Brain microvascular endothelial cell (primary cell): ENCODE data around the gene CMTM2.

Experiments used
- DNase-seq: peaks from one replicate; pipeline ENCODE4 v3.0.0-alpha.2; 2020
- H3K27ac ChIP-seq: fragments of 250-450 bp; sonication (Bioruptor Pico); 2 replicates; pipeline ENCODE4 v1.5.1; 2020; ENCODE audit warnings: mild to moderate bottlenecking, moderate library complexity
- H3K27me3 ChIP-seq: fragments of 250-450 bp; sonication (Bioruptor Pico); replicated peaks from 2 replicates; pipeline ENCODE4 v1.5.1; 2020; ENCODE audit warnings: mild to moderate bottlenecking
- H3K36me3 ChIP-seq: fragments of 250-450 bp; sonication (Bioruptor Pico); replicated peaks from 2 replicates; pipeline ENCODE4 v1.5.1; 2020; ENCODE audit warnings: mild to moderate bottlenecking
- H3K4me3 ChIP-seq: 2 replicates; pipeline ENCODE4 v1.5.1; 2011; ENCODE audit warnings: low read depth, mild to moderate bottlenecking, control low read depth, low read length, moderate library complexity
- in situ Hi-C: cut with HindIII; loops from 2 replicates; pipeline ENCODE4 v1.10.0; 2017; ENCODE audit warnings: low sequenced_read_pairs, low pct_ligation_motif_present
- TF ChIP-seq, protein P1 (sequence below): IDR thresholded peaks from 2 replicates; pipeline ENCODE4 v1.5.1; 2011; ENCODE audit warnings: low read depth, mild to moderate bottlenecking, moderate library complexity, low read length, control low read depth, inconsistent platforms; ENCODE audit errors: missing control alignments

Gene CMTM2

DNA sequence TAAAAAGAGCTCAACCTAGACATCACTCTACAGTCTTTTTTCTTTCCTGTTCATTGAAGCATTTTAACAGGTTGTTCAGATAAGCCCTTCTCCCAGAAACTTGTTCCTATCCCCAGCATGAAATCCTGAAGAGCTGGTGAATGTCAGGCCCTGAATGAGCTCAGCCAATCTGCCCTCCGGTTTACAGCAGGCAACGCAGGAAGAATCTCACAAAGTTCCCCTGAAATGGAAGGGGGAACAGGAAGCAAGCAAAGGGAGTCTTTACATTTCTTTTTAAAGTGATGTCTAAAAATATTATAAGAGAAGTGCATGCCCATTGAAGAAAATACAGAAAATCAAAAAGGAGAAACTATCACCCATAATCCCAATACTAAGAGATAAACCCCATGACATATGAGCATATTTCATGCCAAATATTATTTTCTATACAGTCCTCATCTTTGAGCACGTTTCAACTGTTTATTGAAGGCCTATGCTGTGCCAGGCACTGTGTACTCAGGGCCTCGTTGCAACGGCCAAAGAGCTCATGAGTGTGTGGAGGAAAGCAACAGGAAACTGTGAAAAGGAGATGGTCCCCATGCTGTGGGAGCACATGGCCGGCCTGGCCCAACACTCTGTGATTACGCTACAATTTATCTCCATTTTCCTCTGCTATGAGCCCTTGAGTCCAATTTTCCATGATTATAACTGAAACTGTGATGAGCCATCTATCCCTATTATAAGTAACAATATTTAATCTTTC is 35.1 kb upstream of the CMTM2 start:
- TF ChIP-seq, protein P1, sequence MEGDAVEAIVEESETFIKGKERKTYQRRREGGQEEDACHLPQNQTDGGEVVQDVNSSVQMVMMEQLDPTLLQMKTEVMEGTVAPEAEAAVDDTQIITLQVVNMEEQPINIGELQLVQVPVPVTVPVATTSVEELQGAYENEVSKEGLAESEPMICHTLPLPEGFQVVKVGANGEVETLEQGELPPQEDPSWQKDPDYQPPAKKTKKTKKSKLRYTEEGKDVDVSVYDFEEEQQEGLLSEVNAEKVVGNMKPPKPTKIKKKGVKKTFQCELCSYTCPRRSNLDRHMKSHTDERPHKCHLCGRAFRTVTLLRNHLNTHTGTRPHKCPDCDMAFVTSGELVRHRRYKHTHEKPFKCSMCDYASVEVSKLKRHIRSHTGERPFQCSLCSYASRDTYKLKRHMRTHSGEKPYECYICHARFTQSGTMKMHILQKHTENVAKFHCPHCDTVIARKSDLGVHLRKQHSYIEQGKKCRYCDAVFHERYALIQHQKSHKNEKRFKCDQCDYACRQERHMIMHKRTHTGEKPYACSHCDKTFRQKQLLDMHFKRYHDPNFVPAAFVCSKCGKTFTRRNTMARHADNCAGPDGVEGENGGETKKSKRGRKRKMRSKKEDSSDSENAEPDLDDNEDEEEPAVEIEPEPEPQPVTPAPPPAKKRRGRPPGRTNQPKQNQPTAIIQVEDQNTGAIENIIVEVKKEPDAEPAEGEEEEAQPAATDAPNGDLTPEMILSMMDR: no peak
- H3K4me3 ChIP-seq: no peak overlapping the region
- in situ Hi-C loops: no loop called here
- no peak overlapping the region for H3K27ac ChIP-seq
- H3K36me3 ChIP-seq: no peaks in the 10 kb centered on the region
- no peak for DNase-seq
- H3K27me3 ChIP-seq: no peaks in the 10 kb centered on the region

DNA sequence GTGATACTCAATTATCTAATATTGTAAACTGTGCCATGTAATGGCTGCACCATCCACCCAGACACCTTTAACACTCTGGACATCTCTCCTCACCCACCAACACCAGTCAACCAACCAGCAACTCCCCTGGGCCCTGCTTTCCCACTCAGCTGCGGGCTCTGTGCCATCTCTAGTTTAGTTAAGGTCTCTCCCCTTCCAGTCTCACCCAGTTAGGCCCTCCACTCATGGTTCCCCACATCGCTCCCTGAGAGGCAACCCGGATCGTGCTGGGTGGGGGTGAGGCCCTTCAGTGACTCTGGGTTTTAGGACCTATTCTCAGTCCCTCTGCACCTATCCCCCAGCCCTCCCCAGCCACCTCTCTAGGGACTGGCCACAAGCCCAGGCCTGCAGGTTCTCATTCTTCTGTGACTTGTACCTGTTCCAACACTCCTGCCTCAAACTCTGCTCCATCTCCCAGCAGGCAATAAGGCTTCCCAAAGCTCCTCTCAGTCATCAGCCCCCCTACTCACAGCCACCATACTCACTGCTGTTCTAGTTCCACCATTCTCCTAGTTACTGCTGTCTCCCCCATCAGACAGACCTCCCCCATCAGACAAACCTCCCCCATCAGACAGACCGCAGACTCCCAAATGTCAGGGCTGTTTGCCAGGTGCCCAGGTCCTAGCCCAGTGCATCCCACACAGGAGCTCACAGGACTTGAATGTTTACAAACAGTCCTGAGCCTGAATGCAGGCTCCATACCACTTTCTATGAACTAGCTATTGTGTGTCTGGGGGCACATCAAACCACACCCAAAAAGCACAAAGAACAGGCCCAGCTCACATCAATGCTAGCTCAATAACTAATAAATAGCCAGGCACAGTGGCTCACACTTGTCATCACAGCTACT is 31.9 kb upstream of the CMTM2 start:
- Histone ChIP-seq H3K36me3 (no peaks in the 10 kb centered on the region), H3K27me3 (no peaks in the 10 kb centered on the region), H3K27ac (no peak overlapping the region), H3K4me3 (no peak overlapping the region)
- in situ Hi-C loops: no loop called here
- DNase-seq: no peak
- TF ChIP-seq, protein P1: no peak

DNA sequence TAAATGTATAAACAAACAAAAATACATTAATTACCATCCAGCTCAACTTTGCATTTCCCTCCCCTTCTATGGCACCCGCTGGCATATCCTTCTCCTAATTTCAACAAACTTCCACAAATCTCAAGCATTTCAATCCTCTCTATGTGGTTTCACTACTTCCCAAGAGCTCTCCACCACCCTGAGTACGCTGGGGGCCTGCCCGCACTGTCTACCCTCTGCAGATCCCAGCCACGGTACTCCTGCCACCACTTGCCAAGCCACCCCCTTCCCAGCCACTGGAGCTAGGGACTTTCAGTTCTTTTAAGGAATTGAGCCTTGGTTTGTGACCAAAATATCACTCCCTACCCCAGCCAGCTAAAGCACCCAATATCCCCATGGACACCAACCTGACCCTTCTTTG is 31.2 kb upstream of the CMTM2 start:
- no peak overlapping the region for H3K27ac ChIP-seq
- no peaks in the 10 kb centered on the region for H3K36me3 ChIP-seq
- TF ChIP-seq, protein P1: no peak
- in situ Hi-C loops: no loop called here
- H3K4me3 ChIP-seq: no peak overlapping the region
- H3K27me3 ChIP-seq: no peaks in the 10 kb centered on the region
- no peak for DNase-seq

DNA sequence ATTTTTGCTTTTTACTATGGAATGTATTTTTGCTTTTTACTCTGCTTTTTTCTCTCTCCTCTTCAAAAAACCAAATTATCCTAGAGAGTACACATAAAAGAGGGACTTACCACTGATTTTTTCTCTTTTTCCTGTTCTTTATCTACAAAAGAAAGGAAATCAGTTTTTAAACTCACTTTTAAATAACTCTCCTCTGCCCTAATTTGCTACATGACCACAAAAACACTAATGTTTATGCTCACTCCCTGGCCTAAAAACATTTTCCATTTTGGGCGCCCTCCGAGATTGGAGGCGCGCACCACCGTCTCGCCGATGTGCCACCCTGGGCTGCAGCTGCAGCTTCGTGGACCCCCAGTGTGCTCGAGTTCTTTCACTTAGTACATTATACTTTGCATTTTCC is 30.4 kb upstream of the CMTM2 start:
- in situ Hi-C loops: no loop called here
- Histone ChIP-seq H3K27ac (no peak overlapping the region), H3K36me3 (no peaks in the 10 kb centered on the region), H3K27me3 (no peaks in the 10 kb centered on the region), H3K4me3 (peak overlapping the region; percentile 68)
- TF ChIP-seq, protein P1: no peak
- no peak for DNase-seq

DNA sequence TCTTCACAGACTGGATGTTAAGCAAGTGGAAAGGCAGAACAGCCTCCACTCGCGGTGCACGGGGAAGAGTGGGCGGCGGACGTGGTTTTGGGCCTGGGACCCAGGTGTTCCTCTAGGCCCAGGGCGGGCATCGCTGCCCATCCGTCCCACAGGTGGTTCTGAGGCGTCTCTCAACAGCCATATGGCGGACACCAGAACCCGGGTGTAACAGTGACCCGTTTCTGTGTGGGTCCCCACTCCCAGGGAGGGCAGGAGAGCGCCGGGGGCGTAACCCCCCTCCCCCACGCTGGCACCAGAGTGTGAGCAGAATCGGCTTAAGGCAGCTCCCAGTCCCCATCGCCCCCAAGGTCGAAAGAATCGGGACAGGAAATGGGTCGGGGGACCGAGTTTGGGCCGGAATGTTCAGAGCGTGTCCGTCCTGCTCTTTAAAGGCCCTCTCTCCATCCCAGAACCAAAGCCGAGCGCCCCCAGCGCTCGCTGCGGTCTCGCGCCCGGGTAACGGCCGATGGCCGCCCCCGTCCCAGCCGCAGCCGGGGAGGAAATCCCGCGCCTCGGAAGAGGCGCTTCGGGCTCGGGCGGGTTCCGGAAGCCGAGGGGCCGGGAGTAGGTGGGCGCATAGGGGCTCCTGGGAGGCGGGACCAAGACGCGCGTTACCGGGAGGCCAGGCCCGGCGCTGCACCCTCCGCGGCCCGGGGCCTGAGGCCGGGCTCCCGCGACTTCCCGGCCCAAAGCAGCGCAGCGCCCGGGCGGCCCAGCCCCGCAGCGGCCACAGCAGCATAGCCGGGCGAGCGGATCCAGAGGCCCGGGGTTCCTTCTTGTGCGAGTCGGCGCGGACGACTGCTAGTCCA is 29.8 kb upstream of the CMTM2 start, which contains the start of gene TK2:
TSS of gene TK2 (minus strand) at position 839 of the 848 bp plus-strand sequence. CDS start at position 778, 61 bp downstream.
- H3K27ac ChIP-seq: peak within 1 kb of the TSS; percentile 84
- H3K27me3 ChIP-seq: no peaks in the 10 kb centered on the region
- H3K36me3 ChIP-seq: no peaks in the 10 kb centered on the region
- TF ChIP-seq, protein P1: peak; percentile 29
- H3K4me3 ChIP-seq: peak within 1 kb of the TSS; percentile 68
- peak; percentile 62 for DNase-seq
- in situ Hi-C loops: no loop called here
